ENCODE results near the gene FOXI3. TPM values are rescaled to one million over a fixed set of nuclear protein-coding genes. Genes with fewer than 3 reads are reported as not detected.

The FOXI3 gene
- under 1 TPM in 1 of 4 donors, not detected in 3; 0.14 TPM for total RNA-seq

DNA sequence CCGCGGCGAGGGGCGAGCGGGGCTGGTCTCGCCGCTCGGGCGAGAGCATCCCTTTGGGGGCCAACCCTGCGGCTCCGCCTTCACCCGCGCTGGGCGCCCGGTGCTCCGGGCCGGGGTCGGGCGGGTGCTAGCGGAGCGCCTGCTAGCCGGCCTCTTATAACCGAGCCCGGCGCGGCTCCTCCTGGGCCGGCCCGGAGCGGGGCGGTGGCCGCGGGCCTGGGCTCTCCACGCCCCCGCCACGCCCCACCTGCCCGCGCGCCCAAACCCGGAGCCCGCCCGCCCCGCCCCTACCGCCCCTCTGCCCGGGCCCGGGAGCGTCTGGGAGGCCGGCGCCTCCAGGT is at the start of gene FOXI3:
TSS of gene FOXI3 (minus strand) at position 129 of the 341 bp plus-strand sequence. CDS start 158 bp downstream, outside the sequence.
- H3K9me3 ChIP-seq, result no peaks in the 10 kb centered on the region
- peaks cover 2 to 49% of the 10 kb centered on the region in 2 donors for H3K27me3 ChIP-seq
- intact Hi-C loops (cut with DNase I; ENCODE audit: low total_unique reads), result no loop called here
- DNase-seq, result no peak
- no peak within 1 kb of the TSS for H3K27ac ChIP-seq
- no peaks in the 10 kb centered on the region for H3K36me3 ChIP-seq
- H3K4me1 ChIP-seq, result no peaks in the 10 kb centered on the region
- no peak within 1 kb of the TSS for H3K4me3 ChIP-seq
- TF ChIP-seq, protein P1, sequence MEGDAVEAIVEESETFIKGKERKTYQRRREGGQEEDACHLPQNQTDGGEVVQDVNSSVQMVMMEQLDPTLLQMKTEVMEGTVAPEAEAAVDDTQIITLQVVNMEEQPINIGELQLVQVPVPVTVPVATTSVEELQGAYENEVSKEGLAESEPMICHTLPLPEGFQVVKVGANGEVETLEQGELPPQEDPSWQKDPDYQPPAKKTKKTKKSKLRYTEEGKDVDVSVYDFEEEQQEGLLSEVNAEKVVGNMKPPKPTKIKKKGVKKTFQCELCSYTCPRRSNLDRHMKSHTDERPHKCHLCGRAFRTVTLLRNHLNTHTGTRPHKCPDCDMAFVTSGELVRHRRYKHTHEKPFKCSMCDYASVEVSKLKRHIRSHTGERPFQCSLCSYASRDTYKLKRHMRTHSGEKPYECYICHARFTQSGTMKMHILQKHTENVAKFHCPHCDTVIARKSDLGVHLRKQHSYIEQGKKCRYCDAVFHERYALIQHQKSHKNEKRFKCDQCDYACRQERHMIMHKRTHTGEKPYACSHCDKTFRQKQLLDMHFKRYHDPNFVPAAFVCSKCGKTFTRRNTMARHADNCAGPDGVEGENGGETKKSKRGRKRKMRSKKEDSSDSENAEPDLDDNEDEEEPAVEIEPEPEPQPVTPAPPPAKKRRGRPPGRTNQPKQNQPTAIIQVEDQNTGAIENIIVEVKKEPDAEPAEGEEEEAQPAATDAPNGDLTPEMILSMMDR (IDR thresholded peaks at IDR 0.05), result no peak
- no peak for TF ChIP-seq POLR2A (IDR thresholded peaks at IDR 0.05)

GRCh38 chr2:88500691-88501090 is 48.2 kb upstream of the FOXI3 start:
- Histone ChIP-seq H3K4me1 (no peaks in the 10 kb centered on the region), H3K27ac (no peak overlapping the region), H3K9me3 (no peaks in the 10 kb centered on the region), H3K27me3 (no peaks in the 10 kb centered on the region), H3K36me3 (no peaks in the 10 kb centered on the region), H3K4me3 (no peak overlapping the region)
- no peak for DNase-seq
- TF ChIP-seq, protein P1 (IDR thresholded peaks at IDR 0.05), result no peak
- TF ChIP-seq POLR2A (IDR thresholded peaks at IDR 0.05), result no peak
- intact Hi-C loops (cut with DNase I; ENCODE audit: low total_unique reads), result no loop called here

GRCh38 chr2:88499204-88499603 is 46.7 kb upstream of the FOXI3 start:
- H3K4me3 ChIP-seq, result no peak overlapping the region
- no peaks in the 10 kb centered on the region for H3K4me1 ChIP-seq
- H3K36me3 ChIP-seq, result no peaks in the 10 kb centered on the region
- TF ChIP-seq, protein P1 (IDR thresholded peaks at IDR 0.05), result no peak
- TF ChIP-seq POLR2A (IDR thresholded peaks at IDR 0.05), result no peak
- no peaks in the 10 kb centered on the region for H3K27me3 ChIP-seq
- no peak overlapping the region for H3K27ac ChIP-seq
- H3K9me3 ChIP-seq, result no peaks in the 10 kb centered on the region
- intact Hi-C loops (cut with DNase I; ENCODE audit: low total_unique reads), result no loop called here
- no peak for DNase-seq

GRCh38 chr2:88493481-88493880 is 41.0 kb upstream of the FOXI3 start:
- Histone ChIP-seq H3K27me3 (no peaks in the 10 kb centered on the region), H3K27ac (no peak overlapping the region), H3K9me3 (no peaks in the 10 kb centered on the region), H3K36me3 (no peaks in the 10 kb centered on the region), H3K4me1 (no peaks in the 10 kb centered on the region), H3K4me3 (no peak overlapping the region)
- no peak for TF ChIP-seq POLR2A (IDR thresholded peaks at IDR 0.05)
- TF ChIP-seq, protein P1 (IDR thresholded peaks at IDR 0.05), result no peak
- intact Hi-C loops (cut with DNase I; ENCODE audit: low total_unique reads), result no loop called here
- DNase-seq, result no peak

GRCh38 chr2:88492002-88492401 is 39.5 kb upstream of the FOXI3 start:
- Histone ChIP-seq H3K36me3 (no peaks in the 10 kb centered on the region), H3K27ac (no peak overlapping the region), H3K9me3 (no peaks in the 10 kb centered on the region), H3K4me1 (no peaks in the 10 kb centered on the region), H3K27me3 (no peaks in the 10 kb centered on the region), H3K4me3 (no peak overlapping the region)
- TF ChIP-seq POLR2A (IDR thresholded peaks at IDR 0.05), result no peak
- TF ChIP-seq, protein P1 (IDR thresholded peaks at IDR 0.05), result no peak
- intact Hi-C loops (cut with DNase I; ENCODE audit: low total_unique reads), result no loop called here
- DNase-seq, result no peak
